ENCODE measurements around the gene CDC14B.
"Not testable (repeated sequence)": the region's sequence is repeated elsewhere in the genome, so short reads cannot be mapped to it uniquely, and the experiment has no call there.

Gene CDC14B

DNA sequence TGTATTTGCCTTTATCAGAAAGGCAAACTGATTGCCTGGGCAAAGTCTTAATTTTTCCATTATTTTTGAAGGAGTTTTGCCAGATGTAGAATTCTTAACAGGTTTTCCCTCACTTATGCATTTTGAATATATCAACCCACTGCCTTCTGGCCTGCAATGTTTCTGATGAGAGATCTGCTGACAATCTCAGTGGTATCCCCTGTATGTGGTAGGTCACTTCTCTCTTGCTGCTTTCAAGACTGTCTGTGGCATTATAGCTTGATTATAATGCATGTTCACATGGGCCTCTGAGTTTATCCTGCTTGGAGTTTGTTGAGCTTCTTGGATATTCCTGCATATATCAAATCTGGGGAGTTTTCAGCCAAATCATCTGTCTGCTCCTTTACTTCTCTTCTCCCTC, 87.5 kb downstream of the CDC14B start:
- no peak for DNase-seq

DNA sequence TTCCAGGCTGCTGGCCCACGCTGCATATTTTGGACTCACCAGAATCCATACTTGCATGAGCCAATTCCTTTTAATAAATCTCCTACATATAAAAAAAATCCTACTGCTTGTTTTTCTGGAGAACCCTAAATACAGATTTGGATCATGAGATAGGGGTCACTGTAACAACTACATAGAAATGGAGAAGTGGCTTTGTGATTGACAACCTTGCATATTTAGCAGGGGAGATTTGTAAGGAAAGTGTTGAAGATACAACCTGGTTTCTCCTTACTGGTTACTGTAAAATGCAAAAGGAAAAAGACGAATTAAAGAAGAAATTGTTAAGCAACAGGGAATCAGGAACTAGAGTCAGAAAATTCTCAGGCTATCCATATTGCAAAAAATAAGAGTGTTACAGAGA, 94.9 kb downstream of the CDC14B start:
- no peak for DNase-seq

DNA sequence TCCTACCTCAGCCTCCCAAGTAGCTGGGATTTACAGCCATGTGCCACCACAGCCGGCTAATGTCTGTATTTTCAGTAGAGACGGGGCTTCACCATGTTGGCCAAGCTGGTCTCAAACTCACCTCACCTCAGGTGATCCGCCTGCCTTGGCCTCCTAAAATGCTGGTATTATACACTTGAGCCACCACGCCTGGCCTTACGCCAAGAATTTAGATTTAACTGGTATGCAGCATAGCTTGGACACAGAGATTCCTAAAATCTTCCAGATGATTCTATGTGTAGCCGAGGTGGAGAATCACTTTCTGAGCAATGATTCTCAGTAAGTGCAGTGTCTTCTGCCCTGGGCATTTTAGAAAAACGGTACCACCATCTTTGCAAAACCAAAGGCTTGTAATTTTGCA, 95.6 kb downstream of the CDC14B start:
- DNase-seq, result no peak

DNA sequence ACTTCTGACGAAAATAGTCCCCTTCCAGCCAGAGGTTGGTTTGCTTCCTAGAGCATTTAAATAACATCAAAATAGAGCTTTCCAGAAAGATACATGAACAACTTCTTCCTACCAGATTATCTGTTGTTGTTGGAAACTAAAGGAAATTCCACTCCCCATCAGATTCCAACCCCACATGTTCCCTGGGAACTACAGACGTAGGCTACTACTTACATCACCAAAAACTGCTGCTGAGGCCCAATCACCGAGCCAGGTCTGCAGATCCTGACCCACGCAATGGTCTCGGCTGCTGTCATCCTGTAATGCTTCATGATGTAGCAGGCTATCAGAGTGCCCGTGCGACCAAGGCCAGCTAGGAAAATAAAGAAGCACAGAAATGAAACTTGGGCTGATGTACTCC, 96.3 kb downstream of the CDC14B start:
- no peak for DNase-seq

DNA sequence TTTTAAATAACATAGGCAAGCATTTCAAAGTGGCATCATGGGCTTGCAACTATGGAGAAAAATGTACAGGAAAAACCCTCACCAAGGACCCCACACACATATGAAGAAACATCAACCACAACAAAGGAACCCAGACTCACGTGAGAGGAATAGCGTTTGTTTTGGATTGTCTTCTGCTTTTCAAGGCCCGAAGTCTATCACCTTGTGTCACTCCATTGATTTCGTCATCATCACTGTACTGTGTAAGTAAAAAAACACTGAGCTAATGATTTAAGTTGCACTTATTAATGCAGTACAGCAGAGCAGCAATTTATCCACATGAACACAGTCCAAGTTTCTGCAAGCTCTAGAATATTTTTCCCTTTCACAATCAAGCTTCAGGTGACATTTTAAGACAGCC, 97.3 kb downstream of the CDC14B start:
- DNase-seq, result no peak

DNA sequence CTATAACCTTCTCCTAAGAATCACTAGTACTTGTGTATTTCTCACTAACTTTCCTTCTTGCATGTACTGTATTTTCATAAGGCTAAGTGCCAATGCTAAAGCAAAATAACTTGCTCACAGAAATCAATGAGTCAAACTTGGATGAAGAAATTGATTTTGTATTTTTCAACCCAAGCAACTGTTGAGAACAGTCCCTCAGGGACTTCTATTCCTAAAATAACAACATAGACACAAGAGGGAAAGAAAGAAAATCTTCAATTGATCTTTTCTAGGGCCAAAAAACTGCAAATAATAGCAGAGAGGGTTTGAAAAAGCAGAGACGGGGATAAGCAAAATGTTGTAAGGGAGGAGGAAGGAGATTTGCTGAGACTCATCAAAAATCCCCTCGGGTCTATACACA, 99.9 kb downstream of the CDC14B start:
- DNase-seq, result no peak

DNA sequence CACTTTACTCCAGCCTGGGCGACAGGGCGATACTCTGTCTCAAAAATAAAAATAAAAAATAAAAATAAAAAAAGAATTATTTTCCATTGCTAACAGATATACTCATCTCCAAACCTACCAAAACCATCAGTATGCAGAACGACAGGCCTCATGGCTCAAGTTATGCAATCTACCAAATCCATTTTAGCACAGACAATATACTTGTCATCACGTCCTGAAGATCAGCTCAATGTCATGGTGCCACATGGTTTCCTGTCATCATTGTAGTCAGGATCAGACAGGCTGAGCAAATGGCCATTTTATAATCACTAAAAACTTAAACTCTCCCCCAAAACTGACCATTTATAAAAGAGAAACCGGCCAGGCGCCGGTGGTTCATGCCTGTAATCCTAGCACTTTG, 100.5 kb downstream of the CDC14B start:
- DNase-seq, result no peak

DNA sequence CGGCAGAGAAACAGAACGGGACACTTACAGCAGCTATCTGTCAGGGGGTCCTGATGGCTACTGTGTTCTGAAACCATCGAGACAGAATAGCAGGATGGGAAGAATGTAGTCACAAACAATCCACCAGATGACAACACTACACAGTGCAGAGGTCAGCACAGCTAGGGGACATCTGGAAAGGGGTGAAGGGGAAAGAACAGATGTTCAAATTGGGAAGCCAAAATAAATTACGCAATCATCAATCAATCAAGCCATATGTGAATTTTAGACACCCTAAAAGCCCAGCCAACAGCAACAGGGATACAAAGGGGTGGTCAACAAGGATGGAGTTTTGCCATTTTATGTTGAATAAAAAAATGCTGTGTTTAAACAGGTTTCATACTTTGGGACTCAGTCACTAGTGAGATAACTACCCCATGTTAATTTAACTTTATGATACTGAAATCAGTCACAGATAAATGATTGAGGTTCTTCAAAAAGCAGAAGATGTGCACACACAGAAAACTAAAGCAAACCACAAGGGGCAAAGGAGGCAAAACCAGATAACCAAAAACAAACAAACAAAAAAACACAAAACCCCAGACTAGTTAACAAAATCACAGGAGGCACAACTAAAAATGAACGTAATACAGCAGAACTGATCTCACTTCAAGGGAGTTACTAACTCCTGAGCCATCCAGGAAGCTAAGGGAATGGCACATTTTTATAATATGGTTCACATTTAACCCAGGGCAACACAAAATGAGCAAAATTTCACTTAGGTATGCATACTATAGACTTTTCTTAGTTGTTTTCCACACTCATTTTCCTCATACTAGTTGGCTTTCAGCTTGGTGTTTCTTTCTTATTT, 103.8 kb downstream of the CDC14B start:
- no peak for DNase-seq

DNA sequence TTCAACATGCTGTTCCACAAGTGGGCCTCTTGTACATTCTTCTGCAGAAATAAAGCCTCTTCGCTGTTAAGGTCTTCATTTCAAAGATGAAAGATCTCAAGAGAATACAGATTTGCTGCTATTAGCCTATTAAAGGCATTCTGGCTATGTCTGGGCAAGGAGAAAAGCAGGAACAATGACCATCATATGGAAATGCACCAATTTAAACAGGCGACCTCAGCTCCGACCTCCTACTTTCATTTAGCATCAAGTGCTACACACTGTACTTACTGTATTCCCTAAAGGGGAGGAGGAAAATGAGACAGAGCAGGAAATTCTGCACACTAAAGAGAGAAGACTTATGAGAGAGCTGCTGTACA, 104.9 kb downstream of the CDC14B start:
- no peak for DNase-seq

DNA sequence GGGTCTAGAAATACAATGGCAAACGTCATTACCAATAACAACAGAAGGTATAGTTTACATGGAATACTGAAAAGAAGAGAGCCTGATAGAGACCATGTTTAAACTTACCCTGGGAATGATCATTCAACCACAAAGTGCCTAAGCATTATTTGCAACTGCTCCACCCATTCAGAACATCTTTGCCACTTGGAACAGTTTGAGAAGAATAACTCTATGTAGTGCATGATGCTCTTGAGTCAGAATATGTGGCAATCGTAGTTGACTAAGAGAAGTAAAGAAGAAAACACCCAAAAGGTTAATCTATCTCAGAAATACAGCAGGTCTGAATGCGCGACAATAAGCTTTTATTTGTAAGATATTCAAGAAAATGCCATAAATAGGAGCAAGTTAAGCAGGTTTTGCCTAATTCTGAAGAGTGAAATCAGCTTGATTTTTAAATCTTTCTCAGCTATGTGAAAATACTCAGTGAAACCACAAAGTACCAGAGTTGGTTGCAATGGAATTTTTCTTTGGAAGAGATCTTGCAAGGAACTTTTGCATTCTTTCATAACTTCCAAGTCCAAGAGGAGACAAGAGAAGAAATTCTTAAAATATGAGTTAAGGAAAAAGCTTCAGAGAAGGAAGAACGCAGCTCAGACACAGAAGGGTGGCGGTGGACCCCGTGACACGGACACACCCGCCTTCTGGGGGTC, 105.4 kb downstream of the CDC14B start:
- no peak for DNase-seq

DNA sequence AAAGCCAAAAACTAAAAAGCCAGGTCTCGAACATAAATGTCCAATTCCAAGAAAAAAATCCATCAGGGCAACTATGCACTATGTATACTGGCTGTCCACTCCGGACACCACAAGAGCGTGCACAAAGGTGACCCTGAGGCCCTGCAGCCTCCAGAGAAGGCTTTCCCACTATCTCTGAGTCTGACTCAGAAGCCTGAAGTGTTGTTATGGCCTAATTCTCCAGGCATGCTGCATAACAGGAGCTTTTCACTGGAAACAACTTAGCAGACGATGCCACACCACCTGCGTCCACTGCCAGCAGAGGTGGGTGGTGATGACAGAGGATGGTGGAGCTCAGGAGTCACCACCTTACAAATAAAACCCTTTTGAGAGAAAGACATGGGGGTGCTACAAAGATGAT, 106.0 kb downstream of the CDC14B start:
- peak; percentile 57 for DNase-seq

DNA sequence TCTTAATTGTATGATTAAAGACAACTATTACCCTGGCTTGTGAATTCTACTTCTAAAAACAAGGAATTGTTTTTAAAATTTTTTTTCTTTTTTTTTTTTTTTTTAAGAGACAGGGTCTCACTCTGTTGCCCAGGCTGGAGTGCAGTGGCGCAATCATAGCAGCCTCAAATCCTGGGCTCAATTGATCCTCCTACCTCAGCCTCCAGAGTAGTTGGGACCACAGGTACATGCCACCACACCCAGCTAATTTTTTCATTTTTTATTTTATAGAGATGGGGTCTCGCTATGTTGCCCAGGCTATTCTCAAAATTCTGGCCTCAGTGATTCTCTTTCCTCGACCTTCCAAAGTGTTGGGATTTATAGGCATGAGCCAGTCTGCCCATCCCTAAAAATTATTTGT, 107.4 kb downstream of the CDC14B start:
- no peak for DNase-seq

DNA sequence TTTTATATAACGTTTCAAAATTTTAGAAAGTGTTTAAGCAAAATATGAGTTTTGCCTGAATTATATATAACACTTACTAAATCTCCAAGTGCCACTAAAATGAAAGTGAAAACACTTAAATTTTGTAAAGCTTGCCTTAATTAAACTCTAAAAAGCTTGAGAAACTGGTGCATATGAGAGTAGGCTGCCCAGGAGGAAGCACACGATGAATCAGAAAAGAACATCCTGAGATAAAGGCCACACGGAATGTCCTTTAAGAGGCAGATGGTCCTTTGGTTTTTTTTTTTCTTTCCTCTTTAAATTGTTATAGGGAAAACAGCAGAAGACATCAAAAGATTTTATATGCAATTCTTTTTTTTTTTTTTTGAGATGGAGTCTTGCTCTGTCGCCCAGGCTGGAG, 109.4 kb downstream of the CDC14B start:
- no peak for DNase-seq

DNA sequence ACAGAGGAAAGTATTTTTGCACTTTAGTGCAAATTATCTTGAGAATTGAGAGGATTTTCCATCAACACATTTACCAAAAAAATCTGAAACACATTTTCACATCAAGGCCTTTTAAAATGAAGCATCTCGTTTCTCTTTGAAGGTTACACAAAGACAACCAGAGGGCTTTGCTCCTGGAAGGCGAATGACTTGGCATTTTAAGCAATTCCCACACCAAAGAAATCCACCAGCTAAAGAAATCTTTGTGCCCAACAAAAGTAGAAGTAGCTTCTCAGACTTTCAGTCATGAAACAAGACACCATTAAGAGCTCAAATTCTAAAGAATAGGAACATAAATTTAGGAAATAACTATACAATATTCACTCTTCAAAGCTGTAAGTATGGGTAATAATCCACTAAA, 109.8 kb downstream of the CDC14B start:
- no peak for DNase-seq

DNA sequence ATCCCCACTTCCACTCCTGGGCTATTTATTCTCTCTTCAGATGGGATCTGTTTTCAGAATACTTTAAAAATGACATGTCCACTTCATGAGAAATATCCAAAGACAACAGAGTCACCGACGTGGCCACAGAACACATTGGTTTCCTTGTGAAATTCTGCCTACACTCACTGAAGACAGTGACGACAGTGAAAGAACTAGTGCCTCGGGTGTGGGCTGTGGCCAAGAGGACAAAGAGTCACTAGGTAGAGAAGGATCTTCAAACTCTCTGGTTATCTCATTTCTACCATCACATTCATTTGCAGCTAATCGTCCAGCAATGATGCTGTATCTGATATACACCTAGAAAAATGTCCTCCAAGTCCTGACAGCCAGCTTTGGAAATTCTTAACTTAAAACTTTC, 110.6 kb downstream of the CDC14B start:
- peak; percentile 3 for DNase-seq

DNA sequence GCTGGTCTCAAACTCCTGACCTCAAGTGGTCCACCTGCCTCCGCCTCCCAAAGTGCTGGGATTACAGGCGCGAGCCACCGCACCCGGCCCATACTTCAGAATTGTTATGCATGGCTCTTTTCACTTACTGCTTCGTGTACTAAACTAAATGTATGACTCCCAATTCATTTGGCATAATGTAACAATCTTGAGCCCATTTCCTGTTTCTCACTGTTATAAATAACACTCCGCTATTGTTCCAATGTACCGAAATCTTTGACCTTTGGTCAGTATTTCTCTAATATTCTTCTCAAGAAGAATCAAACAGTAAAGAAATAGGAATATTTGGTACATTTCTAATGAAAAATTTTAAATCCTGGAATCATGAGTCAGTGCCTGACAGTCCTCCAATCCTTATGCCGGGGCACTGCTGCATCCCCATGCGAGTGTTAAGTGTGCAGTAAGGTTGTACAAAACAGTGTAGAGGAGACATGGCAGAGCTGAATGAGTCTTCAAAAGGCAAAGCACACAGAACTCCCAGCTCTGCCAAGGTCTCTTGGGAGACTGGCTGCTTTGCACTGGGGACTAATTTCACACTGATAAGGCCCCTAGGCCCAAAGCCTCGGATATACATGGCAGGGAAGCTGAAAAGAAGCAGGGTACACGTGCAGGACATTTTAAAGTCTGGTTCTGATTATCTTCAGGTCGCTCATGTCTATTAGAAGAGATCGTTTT, 111.3 kb downstream of the CDC14B start:
- peak; percentile 40 for DNase-seq

DNA sequence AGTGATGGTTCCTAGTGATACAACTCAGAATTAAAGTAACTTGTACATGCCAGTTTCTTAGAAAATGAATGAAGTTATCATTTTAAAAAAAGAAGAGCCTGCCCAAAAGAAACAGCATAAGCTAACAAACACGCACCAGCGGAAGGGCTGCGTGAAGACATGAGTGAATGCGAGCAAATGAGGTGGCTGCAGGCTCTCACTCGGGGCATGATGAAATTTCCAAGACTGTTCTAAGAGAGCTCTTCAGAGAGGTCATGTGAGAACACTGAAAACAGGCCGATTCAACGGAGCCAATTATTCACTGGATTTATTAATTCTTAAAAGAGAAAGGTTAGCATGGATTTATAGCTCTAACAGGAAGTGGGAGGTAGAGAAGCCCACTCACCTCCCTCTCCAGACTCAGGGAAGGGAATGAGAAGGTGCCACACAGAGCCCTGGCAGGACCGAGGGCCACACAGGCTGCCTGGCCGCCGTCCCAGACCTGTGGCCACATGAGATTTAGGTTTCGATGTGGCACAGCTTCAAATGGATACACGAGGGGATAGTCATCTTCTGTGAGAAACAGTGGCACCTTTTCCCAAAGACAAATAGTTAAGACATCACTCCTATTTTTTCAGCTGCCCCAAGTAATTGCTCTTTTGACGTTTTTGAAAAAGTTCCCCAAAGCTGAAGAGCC, 114.2 kb downstream of the CDC14B start:
- no peak for DNase-seq

DNA sequence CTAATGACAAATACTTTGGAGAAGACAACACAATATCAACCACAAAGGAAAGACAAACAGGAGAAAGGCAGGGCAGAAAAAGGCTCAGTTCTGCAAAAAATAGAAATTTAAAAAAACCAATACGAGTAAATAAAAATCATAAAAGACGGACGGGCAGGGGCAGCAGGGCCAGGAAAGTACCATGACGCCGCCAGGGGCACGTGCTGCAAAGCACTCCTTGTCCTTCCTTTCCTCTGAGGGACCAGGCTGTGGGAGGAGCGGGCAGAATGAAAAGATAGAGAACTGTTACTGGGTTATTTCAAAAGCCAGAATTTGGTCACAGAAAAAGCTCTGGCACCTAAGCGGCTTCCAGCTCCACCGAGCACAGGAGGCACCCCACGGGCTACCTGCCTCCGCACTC, 115.7 kb downstream of the CDC14B start:
- DNase-seq, result peak; percentile 16

DNA sequence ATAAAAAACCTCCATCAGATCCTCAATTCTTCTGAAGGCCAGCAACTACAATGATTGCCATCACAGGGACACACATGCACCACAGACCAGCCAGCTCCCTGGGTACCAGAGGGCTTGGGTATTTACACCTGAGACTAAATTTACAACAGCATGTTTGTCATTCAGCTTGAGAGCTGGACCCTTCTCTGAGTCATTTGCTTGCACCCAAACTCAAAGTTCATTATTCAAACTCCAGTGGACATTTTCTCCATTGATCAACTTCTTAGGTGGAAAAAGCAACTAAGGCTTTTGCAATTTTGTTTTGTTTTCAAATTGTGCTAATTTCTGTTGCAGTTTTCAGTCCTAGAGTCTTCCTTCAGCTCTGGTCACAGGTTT, 116.3 kb downstream of the CDC14B start:
- DNase-seq, result not testable (repeated sequence)

DNA sequence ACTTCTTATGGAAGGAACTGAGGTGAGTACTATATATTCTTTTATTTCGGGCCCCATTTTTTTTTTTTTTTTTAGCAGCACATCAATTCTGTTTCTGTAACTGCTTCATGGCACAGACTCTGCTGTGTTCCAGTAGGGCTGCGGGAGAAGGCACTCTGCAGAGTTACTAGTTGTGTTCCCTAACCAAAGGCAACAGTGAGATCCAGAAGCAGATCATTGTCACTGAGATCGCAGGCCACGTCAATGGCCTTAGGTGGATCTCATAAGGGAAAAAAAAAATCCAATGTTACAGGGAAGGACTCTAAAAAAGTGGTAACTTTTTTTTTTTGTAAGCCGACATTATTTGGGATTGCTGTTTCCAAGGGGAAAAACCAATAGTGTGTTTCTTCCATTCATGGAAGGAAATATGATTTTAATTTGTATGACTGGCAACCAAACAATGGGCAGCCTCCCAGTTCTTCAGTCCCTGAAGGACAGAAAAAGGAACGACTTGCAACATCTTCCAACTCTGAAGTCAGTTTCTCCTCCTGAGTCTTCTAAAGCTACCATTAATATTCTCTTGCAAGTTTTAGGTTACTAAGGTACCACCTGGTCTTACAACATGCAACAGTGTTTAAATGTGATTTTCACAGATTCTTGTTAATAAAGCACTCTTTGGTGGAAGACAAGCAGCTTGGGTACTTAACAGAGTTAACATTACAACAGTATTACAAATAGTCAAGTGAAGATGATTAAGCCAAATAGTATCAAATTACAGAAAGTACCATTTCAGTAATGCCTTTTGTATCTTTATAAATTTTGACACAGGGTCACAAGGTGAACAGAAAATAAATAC, 116.9 kb downstream of the CDC14B start:
- DNase-seq, result no peak

DNA sequence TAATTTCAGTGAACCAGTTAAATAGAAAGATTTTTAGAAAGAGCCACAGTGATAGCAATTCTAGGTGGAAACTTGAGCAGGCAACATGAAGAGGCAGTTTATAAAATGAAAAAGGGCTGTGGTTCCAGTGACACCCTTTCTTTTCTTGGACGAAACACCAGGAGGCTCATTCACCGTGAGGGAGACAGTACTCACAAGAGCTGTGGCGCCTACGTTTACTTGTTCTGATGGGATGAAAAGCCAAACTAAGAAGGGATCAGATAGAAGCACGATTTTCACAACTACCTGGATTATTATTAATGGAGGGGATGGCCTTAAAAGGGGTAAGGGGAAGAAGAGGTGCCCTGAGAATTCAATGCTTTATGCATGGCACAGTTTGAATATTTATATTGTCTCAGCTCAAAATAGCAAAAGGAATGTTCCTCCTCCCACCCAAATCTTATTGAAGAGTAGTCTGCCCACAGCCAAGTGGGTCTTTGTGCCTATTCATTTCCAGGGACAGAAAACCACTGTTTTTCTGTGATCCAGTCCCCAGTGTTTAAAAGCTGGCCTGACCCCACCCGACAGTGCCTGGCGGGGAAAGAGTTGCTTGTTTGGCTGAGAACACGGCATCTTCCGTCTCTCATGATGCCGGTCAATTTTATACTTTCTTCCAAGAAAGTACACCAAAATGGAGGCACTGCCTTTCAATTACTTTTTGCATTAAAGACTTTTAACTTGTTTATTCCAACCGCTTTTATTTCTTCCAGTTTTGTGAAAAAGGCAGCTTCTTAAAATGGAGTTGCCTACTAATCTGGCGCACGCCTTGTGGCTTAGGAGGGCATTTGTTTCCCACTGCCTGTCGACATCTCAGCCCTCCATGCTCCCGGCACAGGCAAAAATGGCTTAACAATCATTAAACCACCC, 117.8 kb downstream of the CDC14B start:
- no peak for DNase-seq

Measured in islet precursor cell (in vitro differentiated cells).